ENCODE measurements around the gene ARRB1. TPM values are rescaled to one million over a fixed set of nuclear protein-coding genes. Genes with fewer than 3 reads are reported as not detected.
"Not testable (repeated sequence)": the region's sequence is repeated elsewhere in the genome, so short reads cannot be mapped to it uniquely, and the experiment has no call there.

Gene ARRB1
- total RNA-seq, 1 donor from 2014 or later, result 32.8 TPM

GRCh38 chr11:75365711-75366181 lies 14.3 kb upstream of the ARRB1 start:
- H3K4me1 Mint-ChIP-seq (ENCODE audit: unreplicated experiment), result no peaks in the 10 kb centered on the region
- H3K4me3 Mint-ChIP-seq, result no peak overlapping the region
- H3K27ac Mint-ChIP-seq, result no peak overlapping the region
- TF ChIP-seq, protein P1, sequence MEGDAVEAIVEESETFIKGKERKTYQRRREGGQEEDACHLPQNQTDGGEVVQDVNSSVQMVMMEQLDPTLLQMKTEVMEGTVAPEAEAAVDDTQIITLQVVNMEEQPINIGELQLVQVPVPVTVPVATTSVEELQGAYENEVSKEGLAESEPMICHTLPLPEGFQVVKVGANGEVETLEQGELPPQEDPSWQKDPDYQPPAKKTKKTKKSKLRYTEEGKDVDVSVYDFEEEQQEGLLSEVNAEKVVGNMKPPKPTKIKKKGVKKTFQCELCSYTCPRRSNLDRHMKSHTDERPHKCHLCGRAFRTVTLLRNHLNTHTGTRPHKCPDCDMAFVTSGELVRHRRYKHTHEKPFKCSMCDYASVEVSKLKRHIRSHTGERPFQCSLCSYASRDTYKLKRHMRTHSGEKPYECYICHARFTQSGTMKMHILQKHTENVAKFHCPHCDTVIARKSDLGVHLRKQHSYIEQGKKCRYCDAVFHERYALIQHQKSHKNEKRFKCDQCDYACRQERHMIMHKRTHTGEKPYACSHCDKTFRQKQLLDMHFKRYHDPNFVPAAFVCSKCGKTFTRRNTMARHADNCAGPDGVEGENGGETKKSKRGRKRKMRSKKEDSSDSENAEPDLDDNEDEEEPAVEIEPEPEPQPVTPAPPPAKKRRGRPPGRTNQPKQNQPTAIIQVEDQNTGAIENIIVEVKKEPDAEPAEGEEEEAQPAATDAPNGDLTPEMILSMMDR (conservative IDR thresholded peaks at IDR 0.05), result no peak
- no peaks in the 10 kb centered on the region for H3K27me3 Mint-ChIP-seq
- DNase-seq (ENCODE audit: extremely low spot score, unreplicated experiment), result no peak
- no peaks in the 10 kb centered on the region for H3K36me3 Mint-ChIP-seq
- H3K9me3 Mint-ChIP-seq, result no peaks in the 10 kb centered on the region

- not testable (repeated sequence) for H3K4me1 Mint-ChIP-seq (ENCODE audit: unreplicated experiment); DNase-seq (ENCODE audit: extremely low spot score, unreplicated experiment); H3K27me3 Mint-ChIP-seq; H3K4me3 Mint-ChIP-seq; H3K27ac Mint-ChIP-seq; H3K36me3 Mint-ChIP-seq; H3K9me3 Mint-ChIP-seq
These were observed 10.8 kb upstream of the ARRB1 start for GRCh38 chr11:75362285-75362684.

GRCh38 chr11:75356613-75357012 lies 5.2 kb upstream of the ARRB1 start:
- no peak overlapping the region for H3K4me3 Mint-ChIP-seq
- H3K36me3 Mint-ChIP-seq, result no peaks in the 10 kb centered on the region
- no peaks in the 10 kb centered on the region for H3K9me3 Mint-ChIP-seq
- TF ChIP-seq, protein P1 (conservative IDR thresholded peaks at IDR 0.05), result no peak
- no peaks in the 10 kb centered on the region for H3K27me3 Mint-ChIP-seq
- no peak for DNase-seq (ENCODE audit: extremely low spot score, unreplicated experiment)
- H3K4me1 Mint-ChIP-seq (ENCODE audit: unreplicated experiment), result peaks cover 16% of the 10 kb centered on the region
- H3K27ac Mint-ChIP-seq, result no peak overlapping the region

DNA sequence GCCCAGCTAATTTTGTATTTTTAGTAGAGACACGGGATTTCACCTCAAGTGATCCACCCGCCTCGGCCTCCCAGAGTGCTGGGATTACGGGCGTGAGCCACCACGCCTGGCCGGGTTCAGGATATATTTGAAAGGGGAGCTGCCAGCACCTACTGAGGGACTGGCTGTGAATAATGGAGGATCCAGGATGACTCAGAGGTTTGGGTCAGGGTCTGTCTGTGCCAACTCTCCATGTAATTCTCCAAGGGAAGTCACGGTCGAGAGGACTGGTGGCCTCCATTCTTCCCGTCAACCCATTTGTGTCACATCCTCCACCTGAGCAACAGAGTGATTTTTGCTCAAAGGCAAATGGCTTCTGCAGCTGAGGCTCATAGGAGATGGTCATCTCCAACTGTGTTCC lies 3.6 kb upstream of the ARRB1 start:
- peaks cover 25% of the 10 kb centered on the region for H3K4me1 Mint-ChIP-seq (ENCODE audit: unreplicated experiment)
- no peaks in the 10 kb centered on the region for H3K9me3 Mint-ChIP-seq
- DNase-seq (ENCODE audit: extremely low spot score, unreplicated experiment), result no peak

GRCh38 chr11:75352588-75353206 lies 1.2 kb upstream of the ARRB1 start:
- no peak for DNase-seq (ENCODE audit: extremely low spot score, unreplicated experiment)
- Mint-ChIP-seq H3K4me1 (ENCODE audit: unreplicated experiment) (peaks cover 42% of the 10 kb centered on the region), H3K4me3 (peak overlapping the region; percentile 88), H3K9me3 (no peaks in the 10 kb centered on the region), H3K27ac (peak overlapping the region; percentile 87), H3K36me3 (no peaks in the 10 kb centered on the region), H3K27me3 (peaks cover 2% of the 10 kb centered on the region)
- TF ChIP-seq, protein P1 (conservative IDR thresholded peaks at IDR 0.05), result no peak

More for the DNA sequence above, 3.6 kb upstream of the ARRB1 start:
- peaks cover 2% of the 10 kb centered on the region for H3K27me3 Mint-ChIP-seq
- no peak overlapping the region for H3K4me3 Mint-ChIP-seq
- H3K36me3 Mint-ChIP-seq, result no peaks in the 10 kb centered on the region
- TF ChIP-seq, protein P1 (conservative IDR thresholded peaks at IDR 0.05), result no peak
- no peak overlapping the region for H3K27ac Mint-ChIP-seq

- no peaks in the 10 kb centered on the region for H3K36me3 Mint-ChIP-seq
- peaks cover 2% of the 10 kb centered on the region for H3K27me3 Mint-ChIP-seq
- no peak for DNase-seq (ENCODE audit: extremely low spot score, unreplicated experiment)
- H3K4me1 Mint-ChIP-seq (ENCODE audit: unreplicated experiment), result peaks cover 46% of the 10 kb centered on the region
- H3K27ac Mint-ChIP-seq, result peak overlapping the region; percentile 87
- no peaks in the 10 kb centered on the region for H3K9me3 Mint-ChIP-seq
- H3K4me3 Mint-ChIP-seq, result peak overlapping the region; percentile 88
- TF ChIP-seq, protein P1 (conservative IDR thresholded peaks at IDR 0.05), result peak; percentile 53
These were observed 528 bp upstream of the ARRB1 start for GRCh38 chr11:75351791-75352587.
